NCI-H774 (cell line): ENCODE results near the gene ARNT2.
"Not testable (repeated sequence)": the region's sequence is repeated elsewhere in the genome, so short reads cannot be mapped to it uniquely, and the experiment has no call there.

ENCODE experiments used
- DNase-seq: peaks from one replicate; lab custom pipeline; 2025; lab: John Stamatoyannopoulos, UW

ARNT2 gene

DNA sequence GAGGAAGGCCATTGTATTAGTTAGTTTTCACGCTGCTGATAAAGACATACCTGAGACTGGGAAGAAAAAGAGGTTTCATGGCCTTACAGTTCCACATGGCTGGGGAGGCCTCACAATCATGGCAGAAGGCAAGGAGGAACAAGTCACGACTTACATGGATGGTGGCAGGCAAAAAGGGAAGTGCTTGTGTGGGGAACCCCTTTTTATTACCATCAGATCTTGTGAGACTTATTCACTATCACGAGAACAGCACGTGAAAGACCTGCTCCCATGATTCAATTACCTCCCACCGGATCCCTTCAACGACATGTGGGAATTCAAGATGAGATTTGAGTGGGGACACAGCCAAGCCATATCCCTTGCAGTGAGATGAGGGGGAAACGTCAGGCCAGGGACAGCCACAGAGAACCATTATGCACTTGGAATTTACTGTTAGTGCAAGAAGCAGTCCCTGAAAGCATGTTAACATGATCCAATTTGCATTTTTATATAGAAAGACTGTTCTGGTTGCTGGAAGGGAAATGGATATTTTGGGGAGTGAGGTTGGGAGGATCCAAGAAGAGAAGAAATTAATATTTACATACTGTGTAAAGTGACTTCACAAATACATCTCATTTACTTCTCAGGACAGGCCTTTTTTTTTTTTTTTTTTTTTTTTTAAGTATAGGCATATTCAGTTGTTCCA lies 87.1 kb downstream of the ARNT2 start:
- no peak for DNase-seq

DNA sequence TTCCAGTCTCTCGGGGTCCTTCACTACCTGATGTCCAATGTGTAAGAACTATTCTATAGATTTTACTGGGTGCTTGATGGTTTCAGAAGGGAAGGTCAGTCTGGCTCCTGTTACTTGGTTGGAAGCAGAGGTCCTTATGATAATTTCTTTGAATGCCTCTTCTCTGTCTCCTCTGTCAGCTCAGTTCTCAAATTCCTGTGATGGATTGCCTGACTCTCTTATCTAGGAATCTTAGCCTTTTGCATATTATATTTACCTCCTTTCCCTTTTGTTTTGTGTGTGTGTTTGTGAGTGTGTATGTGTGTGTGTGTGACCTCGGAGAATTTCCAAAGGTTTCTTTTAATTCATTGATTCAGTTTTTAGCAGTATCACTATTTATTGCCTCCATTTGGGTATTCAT lies 88.2 kb downstream of the ARNT2 start:
- DNase-seq, result no peak

GRCh38 chr15:80492874-80493273 lies 88.7 kb downstream of the ARNT2 start:
- DNase-seq, result no peak

GRCh38 chr15:80494351-80494751 lies 90.2 kb downstream of the ARNT2 start:
- no peak for DNase-seq

DNA sequence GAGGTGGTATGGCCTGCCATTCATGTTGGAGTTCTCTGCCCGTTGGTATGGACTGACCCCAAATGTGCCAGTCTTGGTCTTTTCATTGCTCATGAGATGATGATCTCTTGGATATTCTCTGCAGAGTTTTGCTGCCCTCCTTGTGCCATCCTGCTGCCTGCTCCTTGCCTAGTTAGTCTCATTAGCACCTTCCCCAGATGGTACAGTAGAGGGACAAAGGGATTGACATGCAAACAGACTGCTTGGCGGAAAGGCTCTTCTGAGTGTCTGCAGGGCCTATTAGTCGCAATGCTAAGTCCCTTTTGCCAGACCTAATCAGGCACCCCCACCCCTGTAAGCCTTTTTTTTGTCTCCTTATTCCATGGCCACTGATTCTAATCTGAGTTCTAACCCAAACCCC lies 90.6 kb downstream of the ARNT2 start:
- no peak for DNase-seq

- no peak for DNase-seq
Observed at GRCh38 chr15:80495401-80495942, 91.3 kb downstream of the ARNT2 start.

DNA sequence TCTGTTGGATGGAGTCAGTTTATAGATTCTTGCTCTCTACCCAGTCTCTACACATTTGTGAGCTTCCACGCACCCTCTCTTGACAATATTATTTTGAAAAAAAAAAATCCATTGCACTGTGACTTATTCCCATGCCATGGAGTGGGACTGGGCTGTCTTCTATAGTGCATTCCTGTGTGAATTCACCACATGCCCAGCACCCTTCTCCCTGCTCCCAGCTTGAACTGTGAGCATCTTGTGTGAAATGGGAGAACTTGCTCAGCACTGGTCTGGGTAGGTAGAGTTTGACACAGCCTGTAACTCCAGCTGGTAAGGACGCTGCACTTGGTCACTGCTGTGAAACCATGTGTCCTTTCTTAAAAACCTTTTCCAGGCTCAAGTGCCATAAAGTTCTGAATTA lies 91.9 kb downstream of the ARNT2 start:
- no peak for DNase-seq

- no peak for DNase-seq
Observed at GRCh38 chr15:80497221-80497620, 93.0 kb downstream of the ARNT2 start.

GRCh38 chr15:80498652-80499051 lies 94.5 kb downstream of the ARNT2 start:
- DNase-seq, result no peak

DNA sequence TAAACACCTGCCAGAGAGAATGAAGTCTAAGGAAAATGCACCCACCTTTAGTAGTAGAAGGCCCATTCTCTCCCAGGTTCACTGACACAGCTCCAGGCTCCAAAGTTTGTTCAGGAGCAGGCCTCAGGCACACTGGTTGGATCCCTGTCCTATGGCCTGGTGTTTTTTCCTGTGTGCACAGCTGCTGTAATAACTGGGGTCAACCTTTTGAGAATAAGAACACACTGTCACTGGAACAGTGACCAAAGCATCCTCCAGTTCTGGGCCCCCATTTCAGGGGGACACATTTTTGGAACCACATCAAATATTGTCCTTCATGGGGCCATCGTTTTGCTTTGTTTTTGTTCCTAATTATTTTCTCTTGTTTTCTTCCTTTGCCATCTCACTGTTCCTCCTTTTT lies 95.8 kb downstream of the ARNT2 start:
- DNase-seq, result no peak

DNA sequence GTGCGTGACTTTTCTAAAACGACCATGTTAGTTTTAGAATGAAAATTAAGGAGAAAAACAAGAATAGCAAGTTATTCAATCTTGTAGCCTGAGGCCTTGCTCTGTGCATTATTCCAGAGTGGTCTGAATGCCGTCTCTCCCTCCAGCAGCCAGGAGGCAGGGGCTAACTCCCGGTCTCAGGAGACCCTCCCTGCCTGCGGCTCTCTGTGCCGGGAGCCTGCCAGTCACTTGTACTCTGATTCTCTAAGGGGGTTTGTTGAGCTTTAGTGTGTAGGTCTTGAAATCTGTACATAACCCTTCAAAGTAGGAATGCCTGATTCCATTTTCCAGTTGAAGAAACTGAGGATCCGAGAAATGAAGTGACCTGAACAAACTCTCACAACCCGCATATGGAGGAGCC lies 97.3 kb downstream of the ARNT2 start:
- no peak for DNase-seq

- no peak for DNase-seq
Observed at GRCh38 chr15:80502782-80503181, 98.6 kb downstream of the ARNT2 start.

DNA sequence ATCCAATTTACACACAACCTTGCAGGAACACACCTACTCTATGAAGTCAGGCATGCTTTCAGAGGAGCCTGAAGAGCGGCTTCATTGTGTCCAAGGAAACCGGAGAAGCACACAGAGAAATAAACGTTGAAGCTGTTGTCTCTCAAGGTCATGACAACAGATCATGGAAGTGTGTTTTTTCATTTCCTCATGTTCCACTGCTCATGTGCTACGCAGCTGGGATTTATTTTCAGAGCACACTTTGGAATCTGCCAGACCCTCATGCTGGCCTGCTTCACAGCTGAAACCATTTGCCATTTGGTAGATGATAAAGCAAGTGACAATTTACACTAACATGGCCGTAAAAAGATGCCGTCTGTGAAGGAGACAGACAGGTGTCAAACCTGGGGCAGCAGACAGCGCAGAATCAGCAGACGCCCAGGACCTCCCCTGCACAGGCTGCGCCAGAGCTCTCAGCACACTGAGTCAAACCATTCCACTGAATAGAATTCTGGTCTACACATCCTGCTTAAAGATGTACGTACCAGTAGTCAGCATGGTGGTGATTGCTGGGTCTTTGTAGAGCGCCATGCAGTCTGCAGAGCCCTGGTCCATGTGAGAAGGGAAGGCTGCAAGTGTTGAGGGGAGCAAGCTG lies 99.3 kb downstream of the ARNT2 start:
- DNase-seq, result no peak

- DNase-seq, result no peak
Observed at GRCh38 chr15:80504931-80505330, 100.7 kb downstream of the ARNT2 start.

GRCh38 chr15:80506286-80506893 lies 102.2 kb downstream of the ARNT2 start:
- no peak for DNase-seq

- no peak for DNase-seq
Observed at GRCh38 chr15:80507131-80507530, 102.9 kb downstream of the ARNT2 start.

DNA sequence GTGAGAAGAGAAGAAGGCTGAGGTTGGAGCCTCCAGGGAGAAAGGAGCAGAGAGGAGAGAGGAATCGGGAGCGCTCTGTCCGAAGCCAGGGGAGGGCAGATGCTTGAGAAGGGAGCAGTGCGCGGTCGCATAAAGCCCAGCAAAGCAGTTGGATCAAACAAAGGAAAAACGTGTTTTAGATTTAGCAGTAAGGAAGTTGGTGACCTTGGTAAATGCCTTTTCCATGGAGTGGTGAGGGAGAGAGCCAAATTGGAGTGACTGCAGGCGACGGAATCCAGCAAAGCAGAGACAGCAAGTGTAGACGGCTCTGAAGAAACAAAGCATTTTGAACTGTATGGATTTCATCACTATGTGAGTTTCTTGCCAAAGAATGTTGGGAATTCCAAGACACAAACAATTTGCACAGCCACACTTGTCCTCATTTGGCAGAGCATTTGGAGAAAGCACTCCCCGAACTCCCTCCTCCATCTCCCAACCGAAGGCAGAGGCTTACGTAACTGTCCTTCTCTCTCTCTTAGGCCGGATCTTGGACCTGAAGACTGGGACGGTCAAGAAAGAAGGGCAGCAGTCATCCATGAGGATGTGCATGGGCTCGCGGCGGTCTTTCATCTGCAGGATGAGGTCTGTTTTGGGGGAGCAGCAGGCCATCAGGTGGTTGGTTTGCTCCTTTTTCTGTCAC lies 103.6 kb downstream of the ARNT2 start:
- no peak for DNase-seq

GRCh38 chr15:80508783-80509182 lies 104.6 kb downstream of the ARNT2 start:
- DNase-seq, result no peak

DNA sequence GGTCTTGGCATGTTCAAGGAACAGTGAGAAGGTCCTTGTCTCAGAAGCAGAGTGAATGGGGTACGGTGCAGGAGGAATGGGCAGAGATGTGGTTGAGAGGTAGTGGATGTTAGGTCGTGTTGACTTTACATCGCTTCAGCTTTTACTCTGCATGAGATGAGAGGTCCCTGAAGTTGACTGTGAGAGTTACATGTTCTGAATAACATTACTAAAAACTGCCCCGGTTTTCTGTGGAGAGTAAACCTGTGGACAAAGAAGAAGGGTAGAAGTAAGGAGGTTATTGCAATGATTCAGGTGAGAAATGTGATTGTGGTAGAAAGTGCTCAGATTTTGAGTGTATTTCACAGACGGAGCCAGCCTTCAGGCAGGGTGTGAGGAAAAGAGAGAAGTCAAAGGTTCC lies 105.6 kb downstream of the ARNT2 start:
- DNase-seq, result no peak

DNA sequence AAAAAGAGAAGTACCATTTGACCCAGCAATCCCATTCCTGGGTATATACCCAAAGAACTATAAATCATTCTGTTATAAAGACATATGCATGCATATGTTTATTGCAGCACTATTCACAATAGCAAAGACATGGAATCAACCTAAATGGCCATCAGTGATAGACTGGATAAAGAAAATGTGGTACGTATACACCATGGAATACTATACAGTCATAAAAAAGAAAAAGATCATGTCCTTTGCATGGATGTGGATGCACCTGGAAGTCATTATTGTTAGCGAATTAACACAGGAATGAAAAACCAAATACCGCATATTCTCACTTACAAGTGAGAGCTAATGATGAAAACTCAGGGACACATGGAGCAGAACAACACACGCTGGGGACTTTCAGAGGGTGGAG lies 106.8 kb downstream of the ARNT2 start:
- DNase-seq, result not testable (repeated sequence)

DNA sequence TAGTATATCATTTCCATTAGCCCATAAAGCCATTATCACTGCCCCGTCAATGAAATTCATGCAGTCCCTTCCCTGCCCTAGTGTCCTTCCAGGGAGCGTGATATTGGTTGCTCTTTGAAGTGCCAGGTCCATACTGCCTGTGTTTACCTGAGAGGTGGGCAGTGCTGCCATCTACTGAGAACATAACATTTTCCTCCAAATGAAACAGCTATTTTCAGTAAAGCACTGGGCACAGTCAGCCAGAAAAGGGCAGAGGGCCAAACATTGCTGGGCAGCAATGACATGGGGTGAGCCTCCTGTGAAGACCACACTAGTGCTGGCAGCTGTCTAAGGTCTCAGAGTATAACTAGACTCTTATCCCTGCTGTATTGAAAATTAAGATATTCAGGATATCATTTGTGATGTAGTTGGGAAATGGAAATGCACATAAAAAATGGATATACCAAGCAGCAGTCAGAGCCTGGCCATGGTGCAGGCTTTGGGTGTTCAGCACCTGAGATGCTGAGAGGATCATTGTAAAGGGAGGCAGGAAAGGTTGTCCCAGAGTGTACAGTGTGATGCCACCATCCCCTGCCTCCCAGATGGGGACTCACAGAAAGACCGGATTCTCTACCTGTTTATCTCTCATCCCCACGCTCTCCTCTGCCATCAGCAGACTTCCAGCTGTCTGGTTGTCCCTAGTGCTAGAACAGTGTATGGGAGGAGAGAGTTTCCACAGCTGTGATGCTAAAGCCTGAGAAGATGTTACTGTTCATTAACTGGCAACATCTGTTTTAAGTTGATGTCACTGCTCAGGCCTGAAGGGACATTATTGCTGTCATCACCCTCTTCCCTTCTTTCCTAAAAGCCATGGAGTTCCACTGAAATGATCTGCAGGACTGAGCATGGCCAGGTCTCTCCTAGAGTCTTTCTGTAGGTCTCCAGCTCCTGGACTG lies 108.8 kb downstream of the ARNT2 start:
- no peak for DNase-seq
